NCI-H2227 treated with DMSO at 0.1 percent for 48 hours (cell line): ENCODE results near the gene GOSR2.
"Not testable (repeated sequence)": the region's sequence is repeated elsewhere in the genome, so short reads cannot be mapped to it uniquely, and the experiment has no call there.

ENCODE experiments used
- DNase-seq: peaks from one replicate; lab custom pipeline; 2025; lab: John Stamatoyannopoulos, UW

Gene GOSR2

DNA sequence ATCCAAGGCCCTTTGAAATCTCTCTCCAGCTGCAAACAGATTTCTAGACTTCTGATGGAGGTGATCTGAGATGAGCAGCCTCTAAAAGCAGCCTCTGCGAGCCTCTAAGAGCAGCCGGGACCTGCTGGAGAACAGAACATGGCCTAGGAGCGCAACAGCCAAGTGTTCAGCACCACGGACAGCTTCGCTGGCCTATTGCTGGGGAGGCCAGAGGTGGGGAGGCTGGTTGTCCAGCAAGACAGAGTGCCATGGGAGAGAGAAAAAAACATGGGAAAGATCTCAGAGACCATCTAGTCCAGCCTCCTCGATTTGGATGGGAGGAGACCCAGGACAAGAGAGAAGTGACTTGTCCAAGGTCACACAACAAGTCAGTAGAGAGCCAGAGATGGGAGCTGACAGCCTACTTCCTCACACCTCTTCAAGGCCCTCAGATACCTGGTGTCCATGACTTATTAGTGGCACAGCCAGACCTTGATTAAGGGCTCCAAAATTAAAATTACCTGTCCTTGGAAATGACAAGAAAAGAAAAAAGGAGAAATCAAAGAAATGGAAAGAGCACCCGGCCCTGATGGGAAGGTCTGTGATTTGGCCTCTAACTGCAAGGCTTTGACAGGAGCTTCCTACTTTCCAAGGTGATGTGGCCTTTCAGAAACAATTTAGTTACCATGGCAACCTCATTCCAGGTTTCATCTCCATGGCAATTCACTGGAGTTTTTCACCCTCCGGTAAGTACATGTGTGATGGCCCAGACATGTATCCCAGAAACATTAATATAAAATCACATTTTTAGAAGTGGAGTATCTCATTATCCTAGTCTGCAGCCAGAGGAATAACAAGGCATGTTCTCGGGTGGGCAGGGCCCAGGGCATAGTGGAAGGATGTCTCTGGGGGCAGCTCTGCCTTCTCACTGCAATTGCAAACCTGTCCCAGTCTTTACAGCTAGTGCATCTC lies 41.6 kb downstream of the GOSR2 start:
- DNase-seq = peak; percentile 26

DNA sequence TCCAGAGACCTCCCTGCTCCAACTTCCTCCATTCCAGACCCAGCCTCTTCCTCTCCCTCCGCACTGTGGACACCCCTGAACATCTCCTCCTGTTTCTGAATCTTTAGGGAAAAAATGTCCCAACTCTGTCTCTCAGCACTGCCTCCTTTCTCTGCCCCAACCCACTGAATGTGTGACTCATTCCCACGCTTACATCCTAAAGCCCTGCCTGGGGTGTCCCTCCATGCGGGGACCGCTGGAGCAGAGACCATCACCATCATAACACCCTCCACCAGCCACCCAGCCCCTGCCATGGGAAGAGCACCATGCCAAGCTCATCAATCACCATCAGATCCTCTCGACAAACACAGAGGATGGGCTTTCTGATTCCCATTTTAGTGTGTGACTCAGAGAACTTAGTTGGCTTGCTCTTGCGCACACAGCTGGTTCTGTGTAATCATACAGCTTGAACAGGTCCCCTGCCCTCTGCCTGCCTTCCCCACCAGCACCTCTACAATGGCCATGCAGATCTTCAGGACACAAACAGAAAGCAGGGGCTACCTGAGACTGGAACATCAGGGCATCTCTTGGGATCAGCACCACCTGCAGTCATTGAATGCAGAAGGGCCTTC lies 45.4 kb downstream of the GOSR2 start:
- DNase-seq = no peak

DNA sequence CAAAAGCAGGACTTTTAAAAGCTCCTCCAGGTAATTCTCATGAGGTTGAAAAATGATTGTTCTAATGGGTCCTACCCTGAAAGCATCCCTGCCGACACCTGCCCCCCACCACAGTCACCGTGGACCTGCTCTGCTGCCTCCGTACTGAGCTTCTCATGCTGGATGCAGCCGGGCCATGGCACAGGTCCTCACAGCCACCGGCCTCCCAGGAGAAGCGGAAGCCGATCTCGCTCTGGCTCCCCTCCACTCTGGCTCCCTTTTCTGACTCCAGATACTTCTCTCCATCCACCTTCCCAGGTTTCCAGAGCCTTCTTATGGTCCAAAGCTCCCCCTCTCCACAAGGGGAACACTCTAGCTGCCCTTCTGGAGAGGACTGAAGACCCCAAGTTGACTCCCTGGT lies 45.9 kb downstream of the GOSR2 start:
- no peak for DNase-seq

DNA sequence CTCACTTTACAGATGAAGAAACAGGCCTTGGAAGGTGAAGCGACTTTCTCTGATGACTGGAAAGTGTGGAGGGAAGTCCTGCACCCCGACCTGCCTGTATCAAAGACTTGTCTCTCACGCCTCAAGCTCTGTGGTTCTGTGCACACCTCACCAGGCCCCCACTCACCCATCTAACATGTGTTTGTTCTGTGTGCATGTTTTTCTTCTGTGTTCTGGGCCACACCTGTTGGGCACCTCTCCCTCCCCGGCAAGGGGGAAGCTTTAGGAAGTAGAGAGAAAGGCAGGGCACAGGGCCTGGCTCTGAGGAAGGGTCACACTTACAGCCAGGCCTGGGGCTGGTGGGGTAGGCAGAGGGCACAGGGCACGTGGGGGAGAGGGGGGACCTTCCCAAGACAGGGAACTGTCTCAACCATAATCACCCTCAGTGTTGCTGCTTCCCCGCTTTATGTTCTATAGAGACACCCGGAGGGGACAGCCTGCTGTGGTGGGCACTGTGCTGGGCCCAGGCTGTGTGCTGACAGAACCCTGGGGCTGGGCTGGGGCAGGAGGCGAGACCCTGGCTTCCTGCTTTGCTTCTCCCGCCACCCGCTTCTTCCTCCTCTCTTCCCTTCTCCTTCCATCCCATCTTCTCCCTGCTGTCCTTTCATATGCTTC lies 48.8 kb downstream of the GOSR2 start:
- DNase-seq = no peak

DNA sequence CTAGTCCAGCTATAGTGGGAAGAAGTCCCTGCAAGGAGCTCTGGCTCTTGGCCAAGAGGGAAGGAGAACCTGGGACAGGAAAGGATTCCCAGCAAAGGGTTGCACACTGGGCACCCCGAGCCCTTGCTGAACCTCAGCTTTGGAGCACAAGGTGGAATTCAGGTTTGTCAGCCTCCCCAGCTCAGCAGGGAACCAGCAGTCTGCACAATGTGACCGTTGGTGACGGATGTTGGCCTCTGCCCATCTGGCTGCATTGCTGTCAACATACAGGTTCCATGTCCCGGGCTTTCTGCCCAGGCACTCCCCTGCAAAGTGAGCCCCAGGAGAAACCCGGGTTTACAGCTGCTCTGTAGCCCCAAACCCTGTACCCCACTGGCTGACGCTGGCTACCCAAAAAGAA lies 49.4 kb downstream of the GOSR2 start:
- no peak for DNase-seq

DNA sequence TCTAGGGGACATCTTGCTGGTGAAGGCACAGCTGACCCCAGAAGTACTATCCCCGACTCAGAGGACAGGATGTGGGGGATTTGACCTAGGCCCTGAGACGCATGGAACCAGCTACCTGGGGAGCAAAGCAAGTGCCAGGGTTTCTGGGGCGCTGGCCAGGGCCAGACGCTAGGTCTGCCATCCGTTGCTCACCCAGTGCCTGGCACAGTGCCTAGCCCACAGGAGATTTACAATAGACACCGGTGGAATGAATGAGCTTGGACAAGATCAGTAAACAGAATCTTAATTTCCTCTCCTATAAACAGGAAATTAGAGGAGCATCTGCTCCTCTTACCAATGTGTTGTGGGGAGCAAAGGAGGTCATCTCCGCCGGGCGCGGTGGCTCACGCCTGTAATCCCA lies 51.1 kb downstream of the GOSR2 start:
- no peak for DNase-seq

DNA sequence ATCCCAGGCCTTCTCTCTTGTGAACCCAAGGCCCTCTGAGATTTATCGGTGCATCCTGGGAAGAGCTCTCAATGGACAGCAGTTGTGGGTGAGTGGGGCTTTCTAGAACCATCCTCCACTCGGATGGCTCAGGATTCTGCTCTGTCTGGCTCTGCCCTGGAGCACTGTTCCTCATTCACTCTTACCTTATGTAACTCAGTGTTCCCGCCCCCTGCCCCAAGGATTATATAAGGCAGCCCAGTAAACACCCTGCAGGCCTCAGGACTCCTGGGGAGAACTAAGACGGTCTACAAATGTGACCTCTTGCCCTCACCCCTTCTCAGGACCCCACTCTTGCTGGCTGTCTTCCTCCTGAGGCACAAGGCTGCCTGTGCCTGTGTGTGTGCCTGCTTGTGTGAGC lies 52.3 kb downstream of the GOSR2 start:
- no peak for DNase-seq

DNA sequence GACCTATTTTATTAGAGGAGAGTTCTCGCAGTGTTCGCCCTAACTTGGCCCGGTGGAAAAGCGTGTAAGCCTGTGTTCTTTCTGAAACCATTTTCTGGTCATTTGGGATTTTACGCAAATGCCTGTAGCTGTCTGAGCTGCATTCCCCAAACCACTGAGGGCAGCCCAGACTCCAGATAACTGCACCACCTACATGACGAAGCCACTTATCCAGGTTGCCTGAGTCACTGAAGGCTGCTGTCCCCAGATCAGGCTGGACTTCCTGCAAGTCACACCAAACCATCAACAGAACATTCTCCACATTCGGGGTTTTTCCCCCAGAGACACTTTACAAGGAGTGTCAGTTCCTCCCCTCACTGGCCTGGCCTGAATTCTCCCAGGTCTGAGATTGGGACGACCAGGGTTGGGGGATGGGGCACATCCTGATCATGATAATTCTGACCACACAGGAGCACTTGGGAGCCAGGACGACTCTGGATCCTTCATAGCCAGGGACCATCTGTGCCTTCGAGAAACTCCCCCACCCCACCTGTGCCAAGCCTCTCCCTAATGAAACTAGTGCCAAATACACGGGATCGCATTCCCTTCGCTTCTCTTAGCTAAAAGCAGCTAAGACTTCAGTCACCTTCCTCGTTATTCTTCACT lies 53.8 kb downstream of the GOSR2 start:
- no peak for DNase-seq

DNA sequence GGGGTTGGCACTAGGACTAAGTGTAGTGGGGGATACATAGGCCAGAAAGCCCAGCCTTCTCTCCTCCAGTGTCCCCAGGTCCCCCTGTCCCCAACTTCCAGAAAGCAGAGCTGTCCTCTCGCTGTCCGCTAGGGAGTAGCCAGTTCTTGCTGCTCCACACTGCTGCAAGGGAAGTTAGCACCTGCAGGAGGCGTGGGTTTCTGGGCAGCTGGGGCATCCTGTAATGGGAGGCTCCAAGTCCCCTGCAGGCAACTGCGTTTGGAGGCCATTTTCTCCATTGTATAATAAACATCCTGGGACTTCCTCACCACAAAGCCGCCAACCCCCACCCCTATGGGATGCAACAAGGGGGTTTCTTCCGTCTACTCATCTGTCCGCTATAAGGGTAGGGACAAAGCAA lies 54.4 kb downstream of the GOSR2 start:
- DNase-seq = peak; percentile 88

DNA sequence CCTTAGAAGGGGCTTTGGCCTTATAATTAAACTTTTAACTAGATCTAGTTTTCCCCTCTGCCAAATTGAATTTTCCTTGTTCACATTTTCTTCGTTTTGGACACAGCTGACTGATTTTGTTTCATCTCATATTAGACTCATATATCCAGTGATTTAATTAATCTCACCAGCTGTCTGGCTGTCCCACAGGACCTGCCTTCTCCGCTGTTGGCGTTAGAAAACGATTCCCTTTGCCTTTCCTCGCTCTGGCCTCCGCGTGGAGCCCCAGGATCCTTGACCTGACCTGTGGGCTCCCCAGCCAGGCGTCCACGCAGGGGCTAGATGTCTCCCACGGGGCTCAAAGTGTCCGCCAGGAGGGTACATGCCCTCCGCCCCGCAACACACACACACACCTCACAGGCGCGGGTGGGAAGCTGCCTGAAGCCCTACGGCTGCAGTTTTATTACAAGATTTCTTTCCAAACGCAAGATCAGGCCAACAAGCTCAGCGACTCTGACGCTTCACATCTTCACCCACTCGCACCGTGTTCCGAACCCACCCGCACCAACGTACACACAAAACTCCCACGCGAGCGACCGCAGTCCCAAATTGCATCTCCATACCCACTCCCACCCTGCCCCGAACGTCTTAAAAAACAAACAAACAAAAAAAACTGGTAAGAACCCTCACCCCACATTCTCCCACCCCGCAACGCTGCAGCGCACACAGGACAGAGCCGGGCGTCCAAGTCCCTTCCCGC lies 55.0 kb downstream of the GOSR2 start:
- no peak for DNase-seq

DNA sequence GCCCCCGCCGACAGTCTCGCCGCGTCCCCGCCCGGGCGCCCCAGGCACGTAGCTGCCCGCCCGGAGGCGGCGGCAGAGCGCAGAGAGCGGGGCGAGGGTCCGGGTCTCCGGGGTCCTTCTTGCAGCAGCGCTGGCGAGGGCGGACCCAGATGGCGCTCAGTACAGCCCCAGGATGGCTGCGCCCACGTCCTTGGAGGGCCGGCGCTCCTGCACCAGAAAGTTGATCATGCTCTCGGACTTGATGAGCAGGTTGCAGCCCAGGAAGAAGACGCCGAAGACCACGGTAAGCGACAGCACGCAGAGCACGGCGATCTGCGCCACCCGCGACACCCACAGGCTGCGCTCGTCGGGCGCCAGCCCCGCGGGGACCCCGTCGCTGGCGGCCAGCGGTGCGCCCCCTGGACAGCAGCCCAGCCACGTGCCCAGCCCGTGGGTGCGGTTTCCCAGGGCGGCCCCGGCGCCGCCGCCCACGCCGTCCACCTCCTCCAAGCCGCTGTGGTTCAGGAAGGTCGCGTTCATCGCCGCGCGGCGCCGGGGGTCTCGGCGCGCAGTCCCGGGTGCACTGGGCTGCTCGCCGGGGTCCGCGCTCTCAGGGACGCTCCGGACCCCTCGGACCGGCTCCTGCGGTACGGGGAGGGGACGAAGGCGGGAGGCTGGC lies 55.7 kb downstream of the GOSR2 start:
- no peak for DNase-seq

DNA sequence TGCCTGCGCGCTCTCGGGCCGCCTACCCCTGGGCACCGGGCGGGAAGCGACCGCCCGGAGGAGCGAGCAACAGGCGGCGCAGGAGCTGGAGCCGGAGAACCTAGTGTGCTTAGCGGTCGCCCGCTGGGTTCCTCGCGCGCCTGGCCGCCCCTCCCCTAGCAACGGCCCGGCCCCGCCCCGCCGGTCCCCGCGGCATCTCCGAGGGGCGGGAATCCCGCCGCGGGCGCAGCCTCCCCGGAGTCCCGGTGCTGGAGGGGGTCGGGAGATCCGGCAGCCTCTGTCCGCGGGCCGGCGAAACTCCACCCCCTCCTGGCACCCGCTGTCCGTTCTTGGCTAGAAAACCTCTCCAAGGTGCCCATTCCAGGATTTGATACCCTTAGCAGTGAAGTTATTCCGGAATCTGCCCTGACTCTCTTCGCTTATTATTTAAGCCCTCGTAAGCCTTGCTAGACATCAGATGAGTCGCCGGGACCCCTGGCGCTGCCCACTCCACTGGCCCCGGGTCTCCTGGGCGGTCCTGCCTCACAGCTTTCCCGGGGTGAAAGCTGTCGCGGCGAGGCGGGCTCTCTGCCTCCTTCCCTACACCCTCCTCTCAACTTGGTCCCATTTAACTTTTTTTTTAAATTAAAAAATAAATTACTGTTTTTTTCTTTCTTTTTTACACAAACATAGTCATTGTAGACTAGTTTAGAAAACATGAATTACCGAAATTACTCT lies 56.3 kb downstream of the GOSR2 start, which contains the start of gene RPRML:
Gene RPRML, minus strand, starts transcription at position 107 of the 717 bp plus-strand sequence. CDS start 246 bp downstream, outside the sequence.
- peak; percentile 50 for DNase-seq

DNA sequence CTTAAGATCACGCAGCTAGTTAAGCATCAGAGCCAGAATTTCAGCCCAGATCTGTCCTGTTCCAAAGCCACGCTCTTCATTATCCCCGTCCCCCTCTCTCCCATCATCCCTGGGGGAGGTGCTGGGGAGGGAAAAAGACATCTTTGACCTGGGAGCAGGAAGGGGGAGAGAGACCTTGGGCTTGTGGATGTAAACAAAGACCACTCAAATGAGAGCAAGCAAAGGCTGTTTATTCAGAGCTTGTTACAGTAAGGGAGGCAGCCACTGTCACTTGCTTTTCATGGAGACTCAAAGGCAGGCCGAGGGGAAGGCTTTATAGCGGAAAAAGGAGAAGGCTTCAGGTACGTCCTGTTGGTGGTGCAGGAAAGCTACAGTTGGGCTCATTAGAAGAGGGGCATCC lies 59.6 kb downstream of the GOSR2 start:
- no peak for DNase-seq

DNA sequence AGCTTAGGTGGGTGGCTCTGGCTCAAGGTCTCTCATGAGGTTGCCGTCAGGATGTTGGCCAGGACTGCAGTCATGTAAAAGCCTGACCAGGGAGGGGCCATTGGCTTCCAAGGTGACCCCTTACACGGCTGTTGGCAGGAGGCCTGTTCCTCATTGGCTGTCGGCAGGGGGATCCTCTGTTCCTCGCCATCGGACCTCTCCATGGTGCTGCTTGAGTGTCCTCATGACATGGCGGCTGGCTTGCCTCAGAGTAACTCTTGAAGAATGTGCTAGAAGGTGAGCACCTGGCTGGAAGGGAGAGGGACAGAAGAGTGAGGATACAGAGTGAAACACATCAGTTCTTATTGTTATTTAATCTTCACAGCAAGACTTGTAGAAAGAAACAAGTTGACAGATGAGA lies 60.8 kb downstream of the GOSR2 start:
- no peak for DNase-seq

DNA sequence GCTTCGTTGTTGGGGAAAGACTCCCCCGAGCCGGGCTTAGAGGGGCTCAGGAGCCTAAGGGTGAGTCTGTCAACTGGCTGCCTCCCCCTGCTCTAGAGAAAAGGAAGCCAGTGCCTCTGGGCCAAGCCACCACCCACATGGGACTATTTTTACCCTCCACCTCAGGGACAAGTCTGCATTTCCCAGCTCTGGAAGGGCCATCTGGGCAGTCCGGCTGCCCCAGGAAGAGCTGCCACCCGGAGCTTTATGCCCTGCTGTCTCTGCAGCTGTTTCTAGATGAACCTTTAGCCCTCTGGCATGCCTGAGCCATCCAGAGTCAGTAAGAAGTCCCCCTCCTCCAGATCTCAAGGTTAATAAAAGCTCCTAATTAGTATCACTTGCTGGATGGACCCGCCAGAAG lies 61.4 kb downstream of the GOSR2 start:
- DNase-seq = no peak

DNA sequence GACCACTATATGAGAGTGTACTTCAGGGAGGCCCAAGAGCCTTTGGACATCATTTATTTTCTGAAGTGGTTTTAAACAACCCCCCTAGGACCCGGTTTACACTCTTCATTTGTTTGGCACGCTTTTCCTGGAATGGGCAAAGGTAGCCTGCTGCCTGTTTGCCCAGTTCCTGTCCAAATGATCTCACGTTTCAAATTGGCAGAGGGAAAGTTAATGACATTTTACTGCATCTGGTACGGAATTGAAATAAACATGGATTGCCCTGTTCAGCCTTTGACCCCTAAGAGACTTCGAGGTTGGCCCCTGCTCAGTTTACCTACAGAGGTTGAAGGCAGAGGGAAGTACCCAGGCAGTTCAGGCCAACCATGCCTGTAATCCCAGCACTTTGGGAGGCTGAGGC lies 61.9 kb downstream of the GOSR2 start:
- no peak for DNase-seq

DNA sequence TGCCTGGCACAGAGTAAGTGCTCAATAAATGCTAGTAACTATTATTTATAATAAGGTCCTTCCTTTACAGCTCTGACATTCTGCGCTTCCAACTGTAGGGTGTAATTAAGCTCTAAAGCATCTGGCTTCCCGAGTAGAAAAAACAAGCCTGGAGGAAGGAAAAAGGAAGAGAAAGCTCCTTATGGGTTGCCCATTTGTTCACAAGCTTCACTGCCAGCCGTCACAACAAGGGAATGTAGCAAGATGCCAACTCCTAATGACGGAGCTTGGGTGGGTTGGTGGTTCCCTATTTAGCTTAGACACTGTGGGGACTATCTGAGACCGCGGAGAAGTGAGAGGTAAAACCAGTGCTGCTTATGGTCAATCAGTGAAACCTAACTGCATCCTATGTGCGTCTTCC lies 63.4 kb downstream of the GOSR2 start:
- peak; percentile 21 for DNase-seq

DNA sequence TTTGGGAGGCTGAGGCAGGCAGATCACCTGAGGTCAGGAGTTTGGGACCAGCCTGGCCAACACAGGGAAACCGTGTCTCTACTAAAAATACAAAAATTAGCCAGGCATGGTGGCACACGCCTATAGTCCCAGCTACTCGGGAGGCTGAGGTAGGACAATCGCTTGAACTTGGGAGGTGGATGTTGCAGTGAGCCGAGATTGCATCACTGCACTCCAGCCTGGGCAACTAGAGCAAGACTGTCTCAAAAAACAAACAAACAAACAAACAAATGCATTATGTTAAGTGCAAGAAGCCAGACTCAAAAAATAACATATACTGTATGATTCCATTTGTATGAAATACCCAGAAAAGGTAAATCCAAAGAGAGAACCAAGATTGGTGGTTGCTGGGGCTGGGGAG lies 65.0 kb downstream of the GOSR2 start:
- not testable (repeated sequence) for DNase-seq

DNA sequence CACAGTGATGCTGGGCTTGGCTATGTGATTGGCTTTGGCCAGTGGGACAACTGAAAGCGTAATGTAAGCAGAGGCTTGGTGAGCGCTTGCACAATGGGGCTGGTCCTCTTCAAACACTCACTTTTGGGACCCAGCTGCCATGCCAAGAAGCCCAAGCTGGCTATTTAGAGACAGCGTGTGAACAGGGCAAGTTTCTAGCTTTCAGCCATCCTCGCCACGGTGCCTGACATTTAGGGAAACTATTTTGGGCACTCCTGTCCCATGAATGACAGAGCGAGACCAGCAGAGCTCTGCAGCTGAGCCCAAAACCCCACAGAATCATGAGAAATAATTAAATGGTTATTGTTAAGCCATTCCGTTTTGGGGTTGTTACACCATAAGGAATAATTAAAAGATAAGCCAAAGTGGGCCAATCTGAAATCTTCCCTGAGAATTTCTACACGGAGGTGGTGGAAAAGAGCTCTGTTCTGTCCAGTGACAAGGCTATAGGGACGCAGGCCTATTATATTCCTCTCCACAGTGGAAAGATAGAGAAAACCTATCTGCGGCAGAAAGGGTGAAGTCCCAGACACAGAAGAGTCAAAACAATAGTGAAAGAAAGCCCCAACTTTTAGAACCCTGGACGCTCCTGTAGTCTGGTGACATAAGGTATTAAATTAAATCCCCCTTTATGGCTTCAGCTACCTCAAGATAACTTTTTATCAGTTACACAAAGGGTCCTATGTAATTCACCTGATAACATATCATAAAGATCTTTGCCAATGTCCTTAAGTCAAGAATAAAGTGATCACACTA lies 66.9 kb downstream of the GOSR2 start:
- DNase-seq = no peak

DNA sequence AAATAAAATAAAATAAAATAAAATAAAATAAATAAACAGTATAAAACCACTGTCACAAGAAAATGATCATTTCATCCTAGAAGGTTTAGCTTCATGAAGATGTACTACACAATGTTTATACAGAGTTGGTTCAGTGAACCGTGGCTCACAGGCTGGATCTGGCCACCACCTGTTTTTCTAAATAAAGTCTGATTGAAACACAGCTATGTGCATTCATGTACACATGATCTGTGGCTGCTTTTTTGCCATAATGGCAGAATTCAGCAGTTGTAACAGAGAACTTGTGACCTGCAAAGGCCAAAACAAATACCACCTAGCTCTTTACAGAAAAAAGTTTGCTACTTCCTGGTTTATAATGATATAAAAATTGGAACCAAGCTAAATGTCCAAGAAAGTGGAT lies 68.7 kb downstream of the GOSR2 start:
- DNase-seq = no peak
